Keratinocyte (primary cell): ENCODE data around the gene CTNNA2. TPM values are rescaled to one million over a fixed set of nuclear protein-coding genes. Genes with fewer than 3 reads are reported as not detected.

Source experiments
- DNase-seq: peaks from one replicate; pipeline ENCODE4 v3.0.0-alpha.2; 2011; ENCODE audit warnings: low read depth, missing footprints, low spot score
- FAIRE-seq: peaks from 2 replicates; lab custom pipeline; 2011; peaks lifted over from hg19 to GRCh38; lab: Jason Lieb, UNC
- H2AFZ ChIP-seq: 2 replicates; pipeline ENCODE4 v1.6.0; 2012; ENCODE audit warnings: low read length, control low read depth, inconsistent platforms; ENCODE audit not compliant: control insufficient read depth
- H3K27ac ChIP-seq: 2 replicates; pipeline ENCODE4 v1.5.1; 2011; ENCODE audit warnings: low read length; ENCODE audit not compliant: control insufficient read depth, insufficient read depth
- H3K27me3 ChIP-seq: 3 replicates; pipeline ENCODE4 v1.6.0; 2011; ENCODE audit warnings: low read length; ENCODE audit not compliant: control insufficient read depth, insufficient read depth; ENCODE audit errors: extremely low read depth
- H3K36me3 ChIP-seq, 2 experiments: 2 replicates in 1 of 2; 3 replicates in 1 of 2; pipeline ENCODE4 v1.5.1; 2011; ENCODE audit warnings: low read length in 2 of 2, mild to moderate bottlenecking in 1 of 2; ENCODE audit not compliant: control insufficient read depth in 2 of 2, insufficient read depth in 2 of 2; ENCODE audit errors: extremely low read depth in 1 of 2
- H3K4me1 ChIP-seq: 3 replicates; pipeline ENCODE4 v1.5.1; 2011; ENCODE audit warnings: low read length; ENCODE audit not compliant: control insufficient read depth, insufficient read depth; ENCODE audit errors: extremely low read depth
- H3K4me2 ChIP-seq: 3 replicates; pipeline ENCODE4 v1.6.0; 2011; ENCODE audit warnings: low read depth, low read length; ENCODE audit not compliant: control insufficient read depth, insufficient read depth; ENCODE audit errors: extremely low read depth
- H3K4me3 ChIP-seq, 3 experiments: fragments of 200-600 bp in 1 of 3; sonication (generic) in 1 of 3; 2 replicates in 2 of 3; 3 replicates in 1 of 3; pipeline ENCODE4 v1.5.1; 2011 to 2016; ENCODE audit warnings: low read length in 3 of 3, mild to moderate bottlenecking in 3 of 3, control low read depth in 2 of 3, inconsistent platforms in 1 of 3, low read depth in 1 of 3, mixed read lengths in 1 of 3, mixed run types in 1 of 3, moderate library complexity in 1 of 3; ENCODE audit not compliant: control insufficient read depth in 2 of 3, insufficient read depth in 2 of 3; ENCODE audit errors: extremely low read depth in 1 of 3
- H3K79me2 ChIP-seq: 2 replicates; pipeline ENCODE4 v1.6.0; 2012; ENCODE audit warnings: low read length; ENCODE audit not compliant: control insufficient read depth, insufficient read depth
- H3K9ac ChIP-seq: 3 replicates; pipeline ENCODE4 v1.6.0; 2011; ENCODE audit warnings: low read length; ENCODE audit not compliant: control insufficient read depth, insufficient read depth; ENCODE audit errors: extremely low read depth
- H3K9me1 ChIP-seq: 3 replicates; pipeline ENCODE4 v1.6.0; 2011; ENCODE audit warnings: low read length; ENCODE audit not compliant: control insufficient read depth, insufficient read depth; ENCODE audit errors: extremely low read depth
- H3K9me3 ChIP-seq: 2 replicates; pipeline ENCODE4 v1.5.1; 2012; ENCODE audit warnings: low read depth, low read length; ENCODE audit not compliant: control insufficient read depth
- H4K20me1 ChIP-seq: 3 replicates; pipeline ENCODE4 v1.6.0; 2011; ENCODE audit warnings: low read length; ENCODE audit not compliant: control insufficient read depth, insufficient read depth; ENCODE audit errors: extremely low read depth
- CTCF ChIP-seq, 3 experiments: IDR thresholded peaks in 1 of 3; conservative IDR thresholded peaks in 1 of 3; optimal IDR thresholded peaks in 1 of 3; 2 replicates in 2 of 3; 3 replicates in 1 of 3; pipeline versions ENCODE3 to v1.5.1; 2011; ENCODE audit warnings: low read length in 3 of 3, mild to moderate bottlenecking in 3 of 3, moderate library complexity in 2 of 3, control low read depth in 1 of 3, inconsistent platforms in 1 of 3; ENCODE audit not compliant: insufficient read depth in 2 of 3; ENCODE audit errors: extremely low read depth in 1 of 3
- EZH2 ChIP-seq: IDR thresholded peaks from one replicate; pipeline ENCODE4 v1.6.1; 2012; ENCODE audit warnings: inconsistent platforms, mild to moderate bottlenecking, low read length, moderate library complexity
- dilution Hi-C: fragments of 300-500 bp; cut with MboI; formaldehyde crosslinking; loops from one replicate; pipeline ENCODE4 v1.7.0; 2020; ENCODE audit warnings: low sequenced_read_pairs; ENCODE audit not compliant: extremely low pct_ligation_motif_present
- polyA plus RNA-seq, 5 experiments: library from polyadenylated mRNA; depleted of rRNA in 3 of 5; stranded (reverse) in 3 of 5; stranded (forward) in 1 of 5; unstranded in 1 of 5; fragments of >200 nt; gene quantifications; 1 replicate in 1 of 5; 2 replicates in 3 of 5; 3 replicates in 1 of 5; pipeline versions ENCODE4 v1.2.1 to v1.2.3, GENCODE V29; 2011 to 2012; ENCODE audit warnings: missing spikeins in 2 of 5, low read depth in 1 of 5, low replicate concordance in 1 of 5

Gene CTNNA2
- polyA plus RNA-seq, 1 donor (not counting 4 experiments of a cell fraction or from before 2014, with no cell fraction given): not detected

- H3K4me2 ChIP-seq: no peak overlapping the region
- dilution Hi-C loops: no loop called here
- H2AFZ ChIP-seq: no peak overlapping the region
- H3K9me3 ChIP-seq: no peaks in the 10 kb centered on the region
- H4K20me1 ChIP-seq: no peaks in the 10 kb centered on the region
- H3K27ac ChIP-seq: no peak overlapping the region
- H3K79me2 ChIP-seq: no peaks in the 10 kb centered on the region
- H3K9me1 ChIP-seq: no peaks in the 10 kb centered on the region
- H3K4me3 ChIP-seq: no peak overlapping the region
- no peak overlapping the region for H3K9ac ChIP-seq
- DNase-seq (no peak), FAIRE-seq (no peak)
- H3K4me1 ChIP-seq: no peaks in the 10 kb centered on the region
- TF ChIP-seq EZH2 (no peak), CTCF (optimal IDR thresholded peaks at IDR 0.05 in 1 of 3, IDR thresholded peaks at IDR 0.05 in 1 of 3, conservative IDR thresholded peaks at IDR 0.05 in 1 of 3; ENCODE audit: extremely low read depth in 1 of 3, insufficient read depth in 2 of 3, low read length in 3 of 3) (no peak)
- H3K36me3 ChIP-seq: no peaks in the 10 kb centered on the region
- no peaks in the 10 kb centered on the region for H3K27me3 ChIP-seq
These were observed 653.8 kb downstream of the CTNNA2 start for GRCh38 chr2:80166483-80167171.

GRCh38 chr2:80167284-80167808, 654.5 kb downstream of the CTNNA2 start:
- Histone ChIP-seq H3K27ac (no peak overlapping the region), H4K20me1 (no peaks in the 10 kb centered on the region), H3K9ac (no peak overlapping the region), H3K4me2 (no peak overlapping the region), H2AFZ (no peak overlapping the region), H3K4me3 (no peak overlapping the region), H3K4me1 (no peaks in the 10 kb centered on the region), H3K36me3 (no peaks in the 10 kb centered on the region), H3K79me2 (no peaks in the 10 kb centered on the region), H3K9me1 (no peaks in the 10 kb centered on the region), H3K9me3 (no peaks in the 10 kb centered on the region), H3K27me3 (no peaks in the 10 kb centered on the region)
- FAIRE-seq (no peak), DNase-seq (no peak)
- TF ChIP-seq EZH2 (no peak), CTCF (optimal IDR thresholded peaks at IDR 0.05 in 1 of 3, IDR thresholded peaks at IDR 0.05 in 1 of 3, conservative IDR thresholded peaks at IDR 0.05 in 1 of 3; ENCODE audit: extremely low read depth in 1 of 3, insufficient read depth in 2 of 3, low read length in 3 of 3) (no peak)
- dilution Hi-C loops: no loop called here
